ENCODE data around the gene MXI1. TPM values are rescaled to one million over a fixed set of nuclear protein-coding genes. Genes with fewer than 3 reads are reported as not detected.

MXI1 gene
- total RNA-seq, 1 experiment from 2014 or later: 19.5 TPM

DNA sequence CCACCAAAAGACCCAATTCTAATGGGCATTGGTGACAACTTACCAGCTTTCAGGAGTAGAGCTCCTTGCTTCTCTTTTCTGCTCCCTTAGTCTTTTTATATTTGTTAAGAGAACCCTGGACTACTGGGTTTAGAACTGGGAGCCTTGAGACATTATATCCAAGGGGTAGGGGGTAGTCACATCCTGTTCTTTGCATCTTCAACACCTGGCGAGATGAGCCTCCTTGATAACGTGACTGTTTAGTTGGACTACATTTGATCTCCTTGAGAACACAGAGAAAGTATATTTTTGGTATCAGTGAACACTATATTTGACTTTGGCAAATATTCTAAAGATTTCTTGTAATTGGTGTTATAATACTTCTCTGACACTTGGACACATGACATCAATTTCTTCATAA lies 106.3 kb downstream of the MXI1 start:
- no peaks in the 10 kb centered on the region for H3K27me3 Mint-ChIP-seq (ENCODE audit: insufficient read depth, unreplicated experiment)
- H3K4me1 Mint-ChIP-seq (ENCODE audit: insufficient read depth, unreplicated experiment): no peaks in the 10 kb centered on the region
- no peak overlapping the region for H3K27ac Mint-ChIP-seq (ENCODE audit: low read depth, unreplicated experiment)
- H3K36me3 Mint-ChIP-seq (ENCODE audit: insufficient read depth, unreplicated experiment): no peaks in the 10 kb centered on the region
- ChIA-PET POLR2A (interaction anchor here (0.6 to 1.8 kb wide), 8 partner anchors 8 to 264 kb away, joined by 3 to 7 read pairs (median 3); partner anchors contain the start of gene SMC3), CTCF (interaction anchor here (0.5 to 3.7 kb wide), 7 partner anchors 10 to 1827 kb away, joined by 4 to 24 read pairs (median 4); no protein-coding TSS in a partner anchor)
- intact Hi-C loops (cut with micrococcal nuclease): loop anchor here (5.0 kb wide), 1 partner anchor 99 kb away; no protein-coding TSS in a partner anchor
- no peak overlapping the region for H3K4me3 Mint-ChIP-seq (ENCODE audit: unreplicated experiment)
- TF ChIP-seq, protein P1, sequence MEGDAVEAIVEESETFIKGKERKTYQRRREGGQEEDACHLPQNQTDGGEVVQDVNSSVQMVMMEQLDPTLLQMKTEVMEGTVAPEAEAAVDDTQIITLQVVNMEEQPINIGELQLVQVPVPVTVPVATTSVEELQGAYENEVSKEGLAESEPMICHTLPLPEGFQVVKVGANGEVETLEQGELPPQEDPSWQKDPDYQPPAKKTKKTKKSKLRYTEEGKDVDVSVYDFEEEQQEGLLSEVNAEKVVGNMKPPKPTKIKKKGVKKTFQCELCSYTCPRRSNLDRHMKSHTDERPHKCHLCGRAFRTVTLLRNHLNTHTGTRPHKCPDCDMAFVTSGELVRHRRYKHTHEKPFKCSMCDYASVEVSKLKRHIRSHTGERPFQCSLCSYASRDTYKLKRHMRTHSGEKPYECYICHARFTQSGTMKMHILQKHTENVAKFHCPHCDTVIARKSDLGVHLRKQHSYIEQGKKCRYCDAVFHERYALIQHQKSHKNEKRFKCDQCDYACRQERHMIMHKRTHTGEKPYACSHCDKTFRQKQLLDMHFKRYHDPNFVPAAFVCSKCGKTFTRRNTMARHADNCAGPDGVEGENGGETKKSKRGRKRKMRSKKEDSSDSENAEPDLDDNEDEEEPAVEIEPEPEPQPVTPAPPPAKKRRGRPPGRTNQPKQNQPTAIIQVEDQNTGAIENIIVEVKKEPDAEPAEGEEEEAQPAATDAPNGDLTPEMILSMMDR (IDR thresholded peaks at IDR 0.05; ENCODE audit: unreplicated experiment): no peak
- H3K9me3 Mint-ChIP-seq (ENCODE audit: unreplicated experiment): no peaks in the 10 kb centered on the region
- no peak for DNase-seq (ENCODE audit: unreplicated experiment)
- BruUV-seq (replicated peaks): no TSS peak

DNA sequence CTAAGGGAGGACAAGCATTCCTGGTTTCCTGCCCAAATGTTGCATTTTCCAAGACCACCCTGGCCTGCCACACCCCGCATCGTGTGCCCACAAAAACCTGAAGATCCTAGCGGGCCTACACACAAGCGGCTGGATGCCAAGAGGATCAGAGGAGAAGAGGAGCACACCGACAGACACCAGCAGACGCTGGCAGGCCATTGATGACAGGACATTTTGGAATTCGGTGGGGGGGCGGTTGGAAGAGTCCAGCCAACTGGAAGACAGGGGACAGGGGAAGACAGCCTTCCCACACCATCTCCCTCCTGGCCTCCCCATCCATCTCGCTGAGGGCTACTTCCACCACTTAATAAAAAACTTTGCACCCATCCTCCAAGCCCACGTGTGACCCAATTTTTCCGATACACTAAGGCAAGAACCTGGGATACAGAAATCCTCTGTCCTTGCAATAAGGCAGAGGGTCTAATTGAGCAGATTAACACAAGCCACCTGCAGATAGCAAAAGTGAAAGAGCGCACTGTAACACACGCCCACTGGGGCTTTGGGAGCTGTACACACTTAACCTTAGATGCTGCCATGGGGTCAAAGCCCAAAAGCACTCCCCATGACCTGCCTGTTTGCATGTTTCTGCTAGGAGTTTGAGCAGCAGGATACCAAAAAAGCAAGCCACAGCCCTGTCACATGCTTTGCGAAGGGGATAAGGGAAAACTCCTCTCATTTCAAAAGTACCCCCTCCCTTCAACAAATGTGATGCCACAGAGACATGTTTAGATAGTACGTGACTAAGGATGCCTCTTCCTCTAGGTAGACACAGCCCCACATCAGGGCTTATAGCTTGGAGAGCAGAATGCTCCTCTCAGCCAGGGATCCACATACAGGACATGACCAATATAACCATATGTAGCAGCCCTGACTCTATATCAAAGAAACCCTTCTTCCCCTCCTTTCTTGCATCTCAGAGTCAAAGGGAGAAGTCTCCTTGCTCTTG lies 110.8 kb downstream of the MXI1 start:
- Mint-ChIP-seq H3K36me3 (ENCODE audit: insufficient read depth, unreplicated experiment) (no peaks in the 10 kb centered on the region), H3K27me3 (ENCODE audit: insufficient read depth, unreplicated experiment) (no peaks in the 10 kb centered on the region), H3K27ac (ENCODE audit: low read depth, unreplicated experiment) (no peak overlapping the region), H3K4me1 (ENCODE audit: insufficient read depth, unreplicated experiment) (no peaks in the 10 kb centered on the region), H3K9me3 (ENCODE audit: unreplicated experiment) (no peaks in the 10 kb centered on the region), H3K4me3 (ENCODE audit: unreplicated experiment) (no peak overlapping the region)
- BruUV-seq (replicated peaks): no TSS peak
- CTCF ChIA-PET: interaction anchor here (0.8 kb wide), 2 partner anchors 181 to 431 kb away, joined by 3 read pairs; no protein-coding TSS in a partner anchor
- TF ChIP-seq, protein P1 (IDR thresholded peaks at IDR 0.05; ENCODE audit: unreplicated experiment): no peak
- no peak for DNase-seq (ENCODE audit: unreplicated experiment)
- POLR2A ChIA-PET: interaction anchor here (0.6 kb wide), 1 partner anchor 30 kb away, joined by 3 read pairs; no protein-coding TSS in a partner anchor
- intact Hi-C loops (cut with micrococcal nuclease): no loop called here

DNA sequence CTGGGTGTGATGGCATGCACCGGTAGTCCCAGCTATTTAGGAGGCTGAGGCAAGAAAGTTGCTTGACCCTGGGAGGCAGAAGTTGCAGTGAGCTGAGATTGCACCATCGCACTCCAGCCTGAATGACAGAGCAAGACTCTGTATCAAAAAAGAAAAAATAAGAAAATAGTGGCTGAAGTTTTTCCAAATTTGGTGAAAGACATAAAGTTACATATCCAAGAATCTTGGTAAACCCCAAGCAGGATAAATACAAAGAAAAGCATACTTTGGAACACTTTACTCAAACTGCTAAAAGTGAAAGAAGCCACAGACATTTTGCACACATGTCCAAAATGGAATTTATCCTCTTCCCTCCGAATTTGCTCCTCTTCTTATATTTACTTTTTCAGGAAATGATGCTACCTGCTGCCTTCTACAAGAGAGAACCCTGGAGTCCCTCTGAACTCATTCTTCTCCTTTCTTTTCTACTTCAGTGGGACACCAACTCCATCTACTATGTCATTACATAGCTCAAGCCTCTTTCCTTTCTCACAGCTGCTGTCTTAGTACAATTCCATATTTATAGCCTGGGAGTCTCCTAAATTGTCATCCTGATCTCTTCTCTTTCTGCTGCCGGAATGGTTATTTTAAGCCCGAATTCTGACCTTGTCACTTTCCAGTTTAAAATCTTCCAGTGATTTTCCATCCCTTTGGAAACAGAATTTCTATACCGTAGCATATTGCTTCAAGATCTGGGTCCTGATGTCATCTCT lies 114.6 kb downstream of the MXI1 start:
- TF ChIP-seq, protein P1 (IDR thresholded peaks at IDR 0.05; ENCODE audit: unreplicated experiment): no peak
- Mint-ChIP-seq H3K36me3 (ENCODE audit: insufficient read depth, unreplicated experiment) (no peaks in the 10 kb centered on the region), H3K4me3 (ENCODE audit: unreplicated experiment) (no peak overlapping the region), H3K27ac (ENCODE audit: low read depth, unreplicated experiment) (no peak overlapping the region), H3K9me3 (ENCODE audit: unreplicated experiment) (no peaks in the 10 kb centered on the region), H3K27me3 (ENCODE audit: insufficient read depth, unreplicated experiment) (no peaks in the 10 kb centered on the region), H3K4me1 (ENCODE audit: insufficient read depth, unreplicated experiment) (peaks cover 15% of the 10 kb centered on the region)
- DNase-seq (ENCODE audit: unreplicated experiment): no peak
- intact Hi-C loops (cut with micrococcal nuclease): no loop called here
- ChIA-PET POLR2A (interaction anchor here (1.8 kb wide), 1 partner anchor 17 kb away, joined by 4 read pairs; no protein-coding TSS in a partner anchor), CTCF (interaction anchor here (0.8 to 1.8 kb wide), 5 partner anchors 10 to 344 kb away, joined by 3 to 7 read pairs (median 3); no protein-coding TSS in a partner anchor)
- no TSS peak for BruUV-seq (replicated peaks)

Measured in MCF 10A (cell line).